ENCODE data around the gene ST6GALNAC2. TPM values are rescaled to one million over a fixed set of nuclear protein-coding genes. Genes with fewer than 3 reads are reported as not detected.

Gene ST6GALNAC2
- total and polyA plus RNA-seq, 2 donors from 2014 or later, result 6.5 to 28.6 TPM

DNA sequence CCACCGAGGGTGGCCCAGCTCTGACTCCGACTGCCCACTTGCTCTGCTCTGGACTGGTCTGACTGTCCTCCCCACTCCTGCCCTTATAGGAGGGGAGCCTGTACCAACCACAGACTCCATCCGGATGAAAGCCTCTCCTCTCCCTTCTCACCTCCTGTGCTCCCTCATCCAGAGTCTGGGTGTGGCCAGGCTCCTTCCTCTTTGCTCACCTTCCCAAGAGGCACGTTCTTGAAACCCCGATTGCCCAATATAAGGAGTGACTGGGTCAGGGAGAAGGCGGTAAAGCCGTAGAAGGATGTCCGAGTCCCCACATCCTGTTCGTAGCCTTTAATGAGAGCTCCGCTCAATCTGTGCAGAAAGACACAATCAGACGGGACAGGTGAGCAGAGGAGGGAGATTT is 40.8 kb upstream of the ST6GALNAC2 start:
- FAIRE-seq, result no peak
- Histone ChIP-seq H3K4me3 (ENCODE audit: low read length in 3 of 3) (no peak overlapping the region), H3K27ac (ENCODE audit: low read depth in 2 of 2, low read length in 2 of 2) (no peak overlapping the region), H3K4me1 (ENCODE audit: control insufficient read depth in 2 of 3, insufficient read depth in 2 of 3, low read depth in 1 of 3, low read length in 3 of 3) (peaks cover 0 to 7% (median 3%) of the 10 kb centered on the region in 3 donors), H3K9ac (ENCODE audit: low read length in 3 of 3) (no peak overlapping the region), H3K9me3 (ENCODE audit: control insufficient read depth in 2 of 3, insufficient read depth in 1 of 3, low read length in 3 of 3) (no peaks in the 10 kb centered on the region), H3K27me3 (ENCODE audit: control insufficient read depth, insufficient read depth, low read length) (no peaks in the 10 kb centered on the region), H3K36me3 (ENCODE audit: control insufficient read depth in 2 of 3, insufficient read depth in 3 of 3, low read length in 3 of 3) (no peaks in the 10 kb centered on the region)
- DNase-seq, result no peak
- no peak for TF ChIP-seq CTCF (IDR thresholded peaks at IDR 0.05; ENCODE audit: borderline replicate concordance, extremely low read depth, insufficient read depth)
- intact Hi-C loops (cut with DNase I), result no loop called here

DNA sequence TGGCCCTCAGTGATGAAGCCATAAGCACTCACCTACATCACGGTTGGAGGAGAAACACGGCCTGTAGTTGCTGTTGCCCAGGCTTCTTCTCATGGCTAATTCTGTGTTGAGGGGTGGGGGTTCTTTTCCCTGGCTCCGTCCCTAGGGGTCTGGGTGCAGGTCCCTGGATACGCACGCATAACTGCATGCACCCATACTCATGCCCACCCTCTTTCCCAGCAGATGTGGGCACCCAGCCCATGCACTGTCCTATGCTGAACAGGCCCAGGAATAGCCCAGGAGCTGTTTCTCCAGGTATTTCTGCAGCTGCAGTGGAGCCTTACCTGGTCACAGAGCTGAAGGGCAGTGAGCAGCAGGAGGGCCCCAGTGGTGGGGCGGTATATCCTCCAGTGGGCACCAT is 39.8 kb upstream of the ST6GALNAC2 start:
- Histone ChIP-seq H3K27ac (ENCODE audit: low read depth in 2 of 2, low read length in 2 of 2) (no peak overlapping the region), H3K4me1 (ENCODE audit: control insufficient read depth in 2 of 3, insufficient read depth in 2 of 3, low read depth in 1 of 3, low read length in 3 of 3) (peaks cover 0 to 7% (median 3%) of the 10 kb centered on the region in 3 donors), H3K9me3 (ENCODE audit: control insufficient read depth in 2 of 3, insufficient read depth in 1 of 3, low read length in 3 of 3) (no peaks in the 10 kb centered on the region), H3K4me3 (ENCODE audit: low read length in 3 of 3) (no peak overlapping the region), H3K9ac (ENCODE audit: low read length in 3 of 3) (no peak overlapping the region), H3K36me3 (ENCODE audit: control insufficient read depth in 2 of 3, insufficient read depth in 3 of 3, low read length in 3 of 3) (no peaks in the 10 kb centered on the region), H3K27me3 (ENCODE audit: control insufficient read depth, insufficient read depth, low read length) (no peaks in the 10 kb centered on the region)
- intact Hi-C loops (cut with DNase I), result no loop called here
- FAIRE-seq (no peak), DNase-seq (no peak)
- TF ChIP-seq CTCF (IDR thresholded peaks at IDR 0.05; ENCODE audit: borderline replicate concordance, extremely low read depth, insufficient read depth), result no peak

DNA sequence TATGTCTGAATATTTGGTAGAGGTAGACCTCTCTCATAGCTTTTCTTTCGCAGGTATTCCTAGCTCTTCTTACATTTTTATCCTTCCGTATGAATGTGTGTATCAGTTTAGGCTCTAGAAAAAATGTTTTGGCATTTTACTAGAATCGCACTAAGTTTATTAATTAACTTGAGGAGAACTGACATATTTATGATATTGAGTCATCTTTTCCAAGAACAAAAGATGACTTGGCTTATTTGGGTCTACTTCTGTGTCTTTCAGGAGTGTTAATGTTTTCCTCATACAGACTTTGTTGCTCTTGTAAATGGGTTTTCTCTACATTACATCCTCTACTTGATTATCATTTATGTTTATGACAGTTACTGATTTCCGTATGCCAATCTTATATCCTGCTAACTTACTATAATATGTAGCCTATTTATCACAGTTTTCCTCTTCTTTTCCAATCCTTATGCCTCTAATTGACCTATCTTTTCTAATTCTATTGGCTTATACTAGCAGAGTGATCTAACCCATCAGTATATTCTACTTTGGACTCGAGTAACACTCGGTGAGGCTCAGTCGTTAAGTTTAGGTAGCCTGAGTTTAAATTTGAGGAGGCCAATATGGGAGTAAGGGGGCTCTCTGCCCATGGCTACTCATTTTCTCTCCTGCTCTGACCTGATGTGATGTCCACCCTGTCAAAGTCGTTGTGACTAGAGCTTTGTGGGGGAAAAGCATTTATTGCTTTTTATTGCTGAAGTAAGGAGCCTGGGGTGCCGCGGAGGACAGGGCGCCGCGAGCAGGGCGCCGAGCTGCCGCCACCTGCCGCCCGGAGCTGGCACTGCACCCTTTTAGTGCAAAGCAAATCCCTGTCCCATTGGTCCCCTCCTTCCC is 37.8 kb upstream of the ST6GALNAC2 start:
- no peaks in the 10 kb centered on the region for H3K27me3 ChIP-seq (ENCODE audit: control insufficient read depth, insufficient read depth, low read length)
- no peak overlapping the region for H3K9ac ChIP-seq (ENCODE audit: low read length in 3 of 3)
- no peak overlapping the region for H3K27ac ChIP-seq (ENCODE audit: low read depth in 2 of 2, low read length in 2 of 2)
- H3K4me1 ChIP-seq (ENCODE audit: control insufficient read depth in 2 of 3, insufficient read depth in 2 of 3, low read depth in 1 of 3, low read length in 3 of 3), result peaks cover 0 to 7% (median 3%) of the 10 kb centered on the region in 3 donors
- no peak overlapping the region for H3K4me3 ChIP-seq (ENCODE audit: low read length in 3 of 3)
- FAIRE-seq, result peak; percentile 55
- peak; percentile 66 to 91 (median 79) for DNase-seq
- TF ChIP-seq CTCF (IDR thresholded peaks at IDR 0.05; ENCODE audit: borderline replicate concordance, extremely low read depth, insufficient read depth), result peak; percentile 92
- H3K9me3 ChIP-seq (ENCODE audit: control insufficient read depth in 2 of 3, insufficient read depth in 1 of 3, low read length in 3 of 3), result no peaks in the 10 kb centered on the region
- no peaks in the 10 kb centered on the region for H3K36me3 ChIP-seq (ENCODE audit: control insufficient read depth in 2 of 3, insufficient read depth in 3 of 3, low read length in 3 of 3)
- intact Hi-C loops (cut with DNase I), result no loop called here

All from kidney (tissue), 14 donors.